ENCODE results near the gene TINAGL1.

The TINAGL1 gene

GRCh38 chr1:31576201-31576669, at the start of gene TINAGL1:
Gene TINAGL1 (plus strand): TSS chr1:31576515. CDS start chr1:31577149, 634 bp downstream.
- no peak for DNase-seq (ENCODE audit: low read depth)

GRCh38 chr1:31529999-31530684, 46.2 kb upstream of the TINAGL1 start:
- DNase-seq (ENCODE audit: low read depth) = no peak

- no peak for DNase-seq (ENCODE audit: low read depth)
Observed at GRCh38 chr1:31531177-31531999, 44.9 kb upstream of the TINAGL1 start.

- no peak for DNase-seq (ENCODE audit: low read depth)
Observed at GRCh38 chr1:31532173-31532572, 44.1 kb upstream of the TINAGL1 start.

- no peak for DNase-seq (ENCODE audit: low read depth)
Observed at GRCh38 chr1:31535561-31535960, 40.8 kb upstream of the TINAGL1 start.

GRCh38 chr1:31539329-31539728, 37.0 kb upstream of the TINAGL1 start:
- no peak for DNase-seq (ENCODE audit: low read depth)

GRCh38 chr1:31541194-31541593, 35.1 kb upstream of the TINAGL1 start:
- DNase-seq (ENCODE audit: low read depth) = no peak

GRCh38 chr1:31545927-31546540, 30.3 kb upstream of the TINAGL1 start:
- DNase-seq (ENCODE audit: low read depth) = no peak

- no peak for DNase-seq (ENCODE audit: low read depth)
Observed at GRCh38 chr1:31548534-31548906, 27.8 kb upstream of the TINAGL1 start.

GRCh38 chr1:31548907-31549808, 27.2 kb upstream of the TINAGL1 start:
- DNase-seq (ENCODE audit: low read depth) = peak; percentile 82

GRCh38 chr1:31549809-31550620, 26.3 kb upstream of the TINAGL1 start:
- DNase-seq (ENCODE audit: low read depth) = no peak

- no peak for DNase-seq (ENCODE audit: low read depth)
Observed at GRCh38 chr1:31551208-31551607, 25.1 kb upstream of the TINAGL1 start.

GRCh38 chr1:31552489-31552888, 23.8 kb upstream of the TINAGL1 start:
- no peak for DNase-seq (ENCODE audit: low read depth)

- DNase-seq (ENCODE audit: low read depth) = no peak
Observed at GRCh38 chr1:31556481-31557006, 19.8 kb upstream of the TINAGL1 start.

GRCh38 chr1:31559715-31560114, 16.6 kb upstream of the TINAGL1 start:
- no peak for DNase-seq (ENCODE audit: low read depth)

- no peak for DNase-seq (ENCODE audit: low read depth)
Observed at GRCh38 chr1:31560394-31560793, 15.9 kb upstream of the TINAGL1 start.

GRCh38 chr1:31562707-31563360, 13.5 kb upstream of the TINAGL1 start:
- no peak for DNase-seq (ENCODE audit: low read depth)

GRCh38 chr1:31564606-31564989, 11.7 kb upstream of the TINAGL1 start:
- no peak for DNase-seq (ENCODE audit: low read depth)

- DNase-seq (ENCODE audit: low read depth) = no peak
Observed at GRCh38 chr1:31567956-31568570, 8.3 kb upstream of the TINAGL1 start.

All from activated gamma-delta T cell treated with anti-CD3 and anti-CD28 coated beads, Interleukin-2, amount 50 U/mL, for 16 hours (primary cell).